Hepatocyte (in vitro differentiated cells): ENCODE data around the gene ANAPC15. TPM values are rescaled to one million over a fixed set of nuclear protein-coding genes. Genes with fewer than 3 reads are reported as not detected.
"Not testable (repeated sequence)": the region's sequence is repeated elsewhere in the genome, so short reads cannot be mapped to it uniquely, and the experiment has no call there.

Experiments used
- DNase-seq: peaks from one replicate; pipeline ENCODE4 v3.0.0-alpha.2; 2016; ENCODE audit warnings: low spot score
- H2AFZ ChIP-seq: fragments of 200-600 bp; sonication (generic); 2 replicates; pipeline ENCODE4 v1.6.0; 2016; ENCODE audit warnings: antibody characterized with exemption, mild to moderate bottlenecking
- H3K27ac ChIP-seq: fragments of 200-600 bp; sonication (generic); 2 replicates; pipeline ENCODE4 v1.5.1; 2016; ENCODE audit warnings: mild to moderate bottlenecking
- H3K27me3 ChIP-seq: fragments of 200-600 bp; sonication (generic); 2 replicates; pipeline ENCODE4 v1.6.1; 2016
- H3K36me3 ChIP-seq: fragments of 200-600 bp; sonication (generic); replicated peaks from 2 replicates; pipeline ENCODE4 v1.5.1; 2016; ENCODE audit warnings: low read depth; ENCODE audit not compliant: insufficient read depth
- H3K4me1 ChIP-seq: fragments of 200-600 bp; sonication (generic); 2 replicates; pipeline ENCODE4 v1.5.1; 2016; ENCODE audit warnings: mild to moderate bottlenecking, moderate library complexity; ENCODE audit not compliant: insufficient read depth
- H3K4me2 ChIP-seq: fragments of 200-600 bp; sonication (generic); 2 replicates; pipeline ENCODE4 v1.6.0; 2016
- H3K4me3 ChIP-seq: fragments of 200-600 bp; sonication (generic); 2 replicates; pipeline ENCODE4 v1.5.1; 2016; ENCODE audit warnings: mild to moderate bottlenecking
- H3K79me2 ChIP-seq: fragments of 200-600 bp; sonication (generic); 2 replicates; pipeline ENCODE4 v1.6.0; 2017; ENCODE audit warnings: mild to moderate bottlenecking
- H3K9me2 ChIP-seq: fragments of 200-600 bp; sonication (generic); replicated peaks from 2 replicates; pipeline ENCODE4 v1.6.0; 2017; ENCODE audit warnings: mild to moderate bottlenecking; ENCODE audit not compliant: insufficient read depth
- H3K9me3 ChIP-seq: fragments of 200-600 bp; sonication (generic); 2 replicates; pipeline ENCODE4 v1.5.1; 2016; ENCODE audit warnings: low read depth, mild to moderate bottlenecking
- H4K20me1 ChIP-seq: fragments of 200-600 bp; sonication (generic); 2 replicates; pipeline ENCODE4 v1.6.0; 2016; ENCODE audit warnings: mild to moderate bottlenecking; ENCODE audit not compliant: insufficient read depth, poor library complexity, severe bottlenecking
- EZH2 ChIP-seq: fragments of 200-600 bp; sonication (generic); IDR thresholded peaks from 2 replicates; pipeline ENCODE4 v1.6.1; 2016; ENCODE audit warnings: antibody characterized with exemption, mild to moderate bottlenecking, borderline replicate concordance
- EZH2phosphoT487 ChIP-seq: fragments of 200-600 bp; sonication (generic); IDR thresholded peaks from one replicate; pipeline ENCODE4 v1.6.1; 2018; ENCODE audit warnings: antibody characterized with exemption, mild to moderate bottlenecking, low read depth, moderate library complexity; ENCODE audit not compliant: unreplicated experiment, severe bottlenecking
- WGBS: methylation state at CpG from one replicate; pipeline ENCODE4 v1.1.6; 2016; ENCODE audit warnings: low lambda C conversion rate; ENCODE audit errors: missing lambda C conversion rate; 5-methylcytosine and 5-hydroxymethylcytosine counted together
- polyA plus RNA-seq: library from polyadenylated mRNA; unstranded; fragments of >200 nt; fragmentation: Nextera tagmentation; extraction: Ambion mirVana; gene quantifications from 2 replicates; pipeline ENCODE4 v1.2.1, GENCODE V29; 2016
- total RNA-seq: library from RNA; depleted of rRNA; stranded (reverse); fragments of >200 nt; gene quantifications from 2 replicates; pipeline ENCODE4 v1.2.3, GENCODE V29; 2014
- TF ChIP-seq, protein P1 (sequence below): fragments of 200-600 bp; sonication (generic); IDR thresholded peaks from 2 replicates; pipeline ENCODE4 v1.5.1; 2016; ENCODE audit warnings: antibody characterized with exemption, mild to moderate bottlenecking; ENCODE audit not compliant: poor library complexity

Gene ANAPC15
- total and polyA plus RNA-seq, 2 experiments from 2014 or later = 17.6 to 42.5 TPM

DNA sequence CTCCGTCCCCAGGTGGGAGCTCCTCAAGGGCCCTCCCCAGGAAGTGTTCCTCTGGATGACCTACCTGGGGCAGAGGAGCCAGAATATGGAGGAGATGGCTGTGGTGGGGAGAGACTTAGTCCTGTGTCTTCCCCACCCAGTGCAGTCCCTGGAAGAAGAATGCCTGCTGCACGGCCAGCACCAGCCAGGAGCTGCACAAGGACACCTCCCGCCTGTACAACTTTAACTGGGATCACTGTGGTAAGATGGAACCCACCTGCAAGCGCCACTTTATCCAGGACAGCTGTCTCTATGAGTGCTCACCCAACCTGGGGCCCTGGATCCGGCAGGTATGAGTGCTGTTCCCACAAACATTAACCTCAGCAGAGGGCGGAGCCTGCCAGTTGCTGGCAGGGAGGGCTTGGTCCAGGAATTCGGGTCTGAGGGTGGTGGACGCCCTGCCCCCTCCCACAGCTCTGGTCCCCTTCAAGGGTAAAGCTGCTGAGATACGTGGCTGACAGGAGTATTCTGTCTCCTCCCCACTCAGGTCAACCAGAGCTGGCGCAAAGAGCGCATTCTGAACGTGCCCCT, 26.4 kb upstream of the ANAPC15 start:
- Histone ChIP-seq H3K4me2 (no peak overlapping the region), H3K4me1 (no peaks in the 10 kb centered on the region), H2AFZ (no peak overlapping the region), H3K79me2 (no peaks in the 10 kb centered on the region), H3K27me3 (no peaks in the 10 kb centered on the region), H3K27ac (no peak overlapping the region), H3K9me3 (no peaks in the 10 kb centered on the region), H4K20me1 (no peaks in the 10 kb centered on the region), H3K9me2 (no peaks in the 10 kb centered on the region), H3K4me3 (no peak overlapping the region), H3K36me3 (no peaks in the 10 kb centered on the region)
- 86% methylated on average over 12 of the region's 12 CpGs for WGBS
- TF ChIP-seq EZH2 (no peak), EZH2phosphoT487 (no peak)
- TF ChIP-seq, protein P1, sequence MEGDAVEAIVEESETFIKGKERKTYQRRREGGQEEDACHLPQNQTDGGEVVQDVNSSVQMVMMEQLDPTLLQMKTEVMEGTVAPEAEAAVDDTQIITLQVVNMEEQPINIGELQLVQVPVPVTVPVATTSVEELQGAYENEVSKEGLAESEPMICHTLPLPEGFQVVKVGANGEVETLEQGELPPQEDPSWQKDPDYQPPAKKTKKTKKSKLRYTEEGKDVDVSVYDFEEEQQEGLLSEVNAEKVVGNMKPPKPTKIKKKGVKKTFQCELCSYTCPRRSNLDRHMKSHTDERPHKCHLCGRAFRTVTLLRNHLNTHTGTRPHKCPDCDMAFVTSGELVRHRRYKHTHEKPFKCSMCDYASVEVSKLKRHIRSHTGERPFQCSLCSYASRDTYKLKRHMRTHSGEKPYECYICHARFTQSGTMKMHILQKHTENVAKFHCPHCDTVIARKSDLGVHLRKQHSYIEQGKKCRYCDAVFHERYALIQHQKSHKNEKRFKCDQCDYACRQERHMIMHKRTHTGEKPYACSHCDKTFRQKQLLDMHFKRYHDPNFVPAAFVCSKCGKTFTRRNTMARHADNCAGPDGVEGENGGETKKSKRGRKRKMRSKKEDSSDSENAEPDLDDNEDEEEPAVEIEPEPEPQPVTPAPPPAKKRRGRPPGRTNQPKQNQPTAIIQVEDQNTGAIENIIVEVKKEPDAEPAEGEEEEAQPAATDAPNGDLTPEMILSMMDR = no peak
- DNase-seq = no peak

DNA sequence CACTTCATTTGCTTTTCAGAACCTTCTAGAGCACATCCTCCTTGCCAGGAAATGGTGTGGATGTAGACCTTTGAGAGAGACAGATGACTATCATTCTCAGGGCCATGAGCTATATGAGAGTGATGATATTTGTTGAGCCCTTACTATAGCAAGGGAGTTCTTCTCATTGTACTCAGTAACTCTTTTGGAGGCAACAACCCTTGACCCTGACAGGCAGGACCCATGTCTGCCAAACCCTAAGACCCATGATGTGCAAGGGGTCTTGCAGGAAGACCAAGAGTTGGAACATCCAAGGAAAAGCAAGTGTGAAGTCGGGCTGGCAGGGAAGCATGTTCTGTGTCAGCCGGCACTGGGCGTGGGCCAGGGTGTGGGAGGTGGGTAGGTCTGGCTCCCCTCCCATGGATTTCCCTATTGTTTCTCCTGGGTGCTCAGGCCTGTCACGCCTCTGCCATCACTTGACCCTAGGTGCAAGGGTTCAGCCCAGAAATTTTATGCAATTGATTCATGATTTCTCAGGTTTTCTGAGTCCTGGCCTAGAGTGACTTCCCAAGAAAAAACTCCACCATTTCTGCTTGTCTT, 24.3 kb upstream of the ANAPC15 start:
- 89% methylated on average over 4 of the region's 4 CpGs for WGBS
- TF ChIP-seq EZH2phosphoT487 (no peak), EZH2 (no peak)
- TF ChIP-seq, protein P1 = no peak

DNA sequence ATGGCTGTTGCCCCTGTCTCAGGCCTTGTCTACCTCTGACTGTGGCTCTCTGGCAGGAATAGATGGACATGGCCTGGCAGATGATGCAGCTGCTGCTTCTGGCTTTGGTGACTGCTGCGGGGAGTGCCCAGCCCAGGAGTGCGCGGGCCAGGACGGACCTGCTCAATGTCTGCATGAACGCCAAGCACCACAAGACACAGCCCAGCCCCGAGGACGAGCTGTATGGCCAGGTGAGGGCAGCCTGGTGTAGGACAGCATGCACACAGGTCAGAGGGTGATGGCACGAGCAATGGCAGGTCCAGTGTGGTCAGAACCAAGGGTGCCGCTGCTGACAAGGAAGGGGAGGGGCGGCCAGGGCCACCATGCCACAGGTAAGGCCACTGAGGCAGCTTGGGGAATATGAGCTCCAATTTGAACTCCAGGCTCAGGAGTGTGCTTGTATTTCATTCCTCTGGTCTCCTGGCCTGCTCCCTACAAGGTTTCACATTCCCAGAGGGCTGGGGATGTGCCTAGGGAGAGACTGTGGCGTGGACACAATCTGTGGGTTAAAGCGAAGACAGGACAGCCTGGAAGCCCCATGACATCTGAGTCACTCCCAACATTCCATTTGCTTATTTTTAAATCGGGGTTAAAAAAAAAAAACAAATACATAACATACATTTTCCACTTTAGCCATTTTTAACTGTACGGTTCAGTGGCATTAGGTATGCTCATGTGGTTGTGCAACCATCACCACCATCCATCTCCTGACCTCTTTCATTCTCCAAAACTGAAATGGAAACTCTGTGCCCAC, 23.6 kb upstream of the ANAPC15 start:
- TF ChIP-seq EZH2phosphoT487 (no peak), EZH2 (no peak)
- TF ChIP-seq, protein P1 = no peak
- H3K27me3 ChIP-seq = peaks cover 3% of the 10 kb centered on the region
- no peak for DNase-seq
- no peaks in the 10 kb centered on the region for H3K4me1 ChIP-seq
- H3K9me3 ChIP-seq = no peaks in the 10 kb centered on the region
- no peak overlapping the region for H2AFZ ChIP-seq
- no peak overlapping the region for H3K4me3 ChIP-seq
- no peaks in the 10 kb centered on the region for H3K36me3 ChIP-seq
- no peaks in the 10 kb centered on the region for H3K9me2 ChIP-seq
- WGBS = 91% methylated on average over 14 of the region's 14 CpGs
- no peaks in the 10 kb centered on the region for H4K20me1 ChIP-seq
- no peaks in the 10 kb centered on the region for H3K79me2 ChIP-seq
- H3K4me2 ChIP-seq = no peak overlapping the region
- H3K27ac ChIP-seq = no peak overlapping the region

More for the DNA sequence above, 24.3 kb upstream of the ANAPC15 start:
- Histone ChIP-seq H3K36me3 (no peaks in the 10 kb centered on the region), H2AFZ (no peak overlapping the region), H3K79me2 (no peaks in the 10 kb centered on the region), H3K4me1 (no peaks in the 10 kb centered on the region), H3K4me3 (no peak overlapping the region), H3K9me2 (no peaks in the 10 kb centered on the region), H3K9me3 (no peaks in the 10 kb centered on the region), H4K20me1 (no peaks in the 10 kb centered on the region), H3K27ac (no peak overlapping the region), H3K27me3 (peaks cover under 1% of the 10 kb centered on the region), H3K4me2 (no peak overlapping the region)
- DNase-seq = no peak

DNA sequence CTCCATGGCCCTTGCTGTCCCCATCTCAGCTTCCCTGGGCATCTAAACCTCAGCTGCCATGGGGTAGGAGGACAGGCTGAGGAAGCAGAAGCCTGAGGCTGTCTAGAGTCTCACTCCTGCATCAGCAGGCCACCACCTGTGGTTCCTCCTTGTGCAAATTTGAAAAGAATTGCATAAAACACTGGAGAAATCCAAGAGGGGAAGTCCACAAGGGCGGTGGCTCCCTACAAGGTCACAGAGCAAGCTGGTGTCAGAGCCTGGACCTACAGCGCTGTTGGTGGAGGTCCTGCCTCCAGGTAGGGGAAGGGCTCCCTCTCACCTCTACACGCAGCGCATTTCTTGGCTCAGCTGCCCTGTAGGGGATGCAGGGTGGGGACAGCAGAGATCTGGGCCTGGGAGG, 23.0 kb upstream of the ANAPC15 start, which contains the start of gene FOLR3:
FOLR3 (plus strand) TSS at position 253 of the 400 bp plus-strand sequence. CDS start 228 bp downstream, outside the sequence.
- 83% methylated on average over 4 of the region's 4 CpGs for WGBS
- H4K20me1 ChIP-seq, H3K4me3 ChIP-seq, H3K4me2 ChIP-seq, H3K27me3 ChIP-seq, H3K4me1 ChIP-seq, H3K79me2 ChIP-seq, H2AFZ ChIP-seq, DNase-seq, H3K9me3 ChIP-seq, H3K36me3 ChIP-seq, H3K27ac ChIP-seq, H3K9me2 ChIP-seq: not testable (repeated sequence)
